ENCODE results near the gene RPP25. TPM values are rescaled to one million over a fixed set of nuclear protein-coding genes. Genes with fewer than 3 reads are reported as not detected.

RPP25 gene
- total RNA-seq, 1 donor from 2014 or later = 11.3 TPM

DNA sequence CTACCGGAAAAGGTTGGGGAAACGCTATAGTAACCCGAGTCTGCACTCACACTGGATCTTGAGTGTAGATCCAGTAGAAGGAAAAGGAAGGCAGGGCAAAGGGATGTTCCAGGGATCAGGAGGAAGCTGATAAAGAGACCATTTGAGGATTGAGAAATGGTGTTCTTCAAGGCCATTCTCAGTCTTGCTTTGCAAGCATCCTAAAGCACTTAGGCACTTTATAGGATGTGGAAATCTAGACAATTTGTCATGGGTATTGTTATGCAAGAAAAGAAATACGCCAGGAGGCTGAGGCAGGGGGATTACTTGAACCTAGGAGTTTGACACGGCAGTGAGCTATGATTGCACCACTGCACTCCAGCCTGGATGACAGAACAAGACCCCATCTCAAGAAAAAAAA is 25.6 kb upstream of the RPP25 start:
- H3K36me3 ChIP-seq = no peaks in the 10 kb centered on the region
- no peaks in the 10 kb centered on the region for H3K9me3 ChIP-seq
- no peak for TF ChIP-seq POLR2A (IDR thresholded peaks at IDR 0.05)
- no peak for TF ChIP-seq POLR2AphosphoS5 (IDR thresholded peaks at IDR 0.05; ENCODE audit: insufficient read depth in 1 of 2, low read depth in 1 of 2)
- TF ChIP-seq, protein P1, sequence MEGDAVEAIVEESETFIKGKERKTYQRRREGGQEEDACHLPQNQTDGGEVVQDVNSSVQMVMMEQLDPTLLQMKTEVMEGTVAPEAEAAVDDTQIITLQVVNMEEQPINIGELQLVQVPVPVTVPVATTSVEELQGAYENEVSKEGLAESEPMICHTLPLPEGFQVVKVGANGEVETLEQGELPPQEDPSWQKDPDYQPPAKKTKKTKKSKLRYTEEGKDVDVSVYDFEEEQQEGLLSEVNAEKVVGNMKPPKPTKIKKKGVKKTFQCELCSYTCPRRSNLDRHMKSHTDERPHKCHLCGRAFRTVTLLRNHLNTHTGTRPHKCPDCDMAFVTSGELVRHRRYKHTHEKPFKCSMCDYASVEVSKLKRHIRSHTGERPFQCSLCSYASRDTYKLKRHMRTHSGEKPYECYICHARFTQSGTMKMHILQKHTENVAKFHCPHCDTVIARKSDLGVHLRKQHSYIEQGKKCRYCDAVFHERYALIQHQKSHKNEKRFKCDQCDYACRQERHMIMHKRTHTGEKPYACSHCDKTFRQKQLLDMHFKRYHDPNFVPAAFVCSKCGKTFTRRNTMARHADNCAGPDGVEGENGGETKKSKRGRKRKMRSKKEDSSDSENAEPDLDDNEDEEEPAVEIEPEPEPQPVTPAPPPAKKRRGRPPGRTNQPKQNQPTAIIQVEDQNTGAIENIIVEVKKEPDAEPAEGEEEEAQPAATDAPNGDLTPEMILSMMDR (IDR thresholded peaks at IDR 0.05) = no peak
- H3K27me3 ChIP-seq = no peaks in the 10 kb centered on the region
- DNase-seq (ENCODE audit: extremely low spot score in 2 of 2) = no peak
- no peaks in the 10 kb centered on the region for H3K4me1 ChIP-seq
- H3K27ac ChIP-seq = no peak overlapping the region
- intact Hi-C loops (cut with DNase I) = no loop called here
- no peak overlapping the region for H3K4me3 ChIP-seq

DNA sequence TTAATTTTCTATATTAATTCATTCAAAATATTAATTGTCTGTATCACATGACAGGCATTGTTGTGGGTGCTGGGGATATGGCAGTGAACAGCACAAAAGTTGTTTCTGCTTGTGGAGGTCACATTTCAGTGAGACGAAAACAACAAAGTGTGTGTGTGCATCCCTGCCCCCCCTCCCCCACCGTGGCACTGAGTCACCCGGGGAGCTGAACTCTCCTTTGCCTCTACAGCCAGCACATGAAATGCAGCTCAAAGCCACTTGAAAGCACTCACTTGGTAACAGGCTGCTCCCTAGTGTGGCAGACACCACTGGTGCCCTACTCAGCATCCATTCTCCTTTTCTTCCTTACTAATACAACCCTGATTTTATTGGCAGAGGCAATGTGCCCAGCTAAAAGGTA is 21.9 kb upstream of the RPP25 start:
- H3K4me1 ChIP-seq = no peaks in the 10 kb centered on the region
- no peaks in the 10 kb centered on the region for H3K36me3 ChIP-seq
- H3K27me3 ChIP-seq = no peaks in the 10 kb centered on the region
- TF ChIP-seq, protein P1 (IDR thresholded peaks at IDR 0.05) = no peak
- no peak for TF ChIP-seq POLR2A (IDR thresholded peaks at IDR 0.05)
- TF ChIP-seq POLR2AphosphoS5 (IDR thresholded peaks at IDR 0.05; ENCODE audit: insufficient read depth in 1 of 2, low read depth in 1 of 2) = no peak
- no peak overlapping the region for H3K27ac ChIP-seq
- intact Hi-C loops (cut with DNase I) = no loop called here
- no peak for DNase-seq (ENCODE audit: extremely low spot score in 2 of 2)
- no peak overlapping the region for H3K4me3 ChIP-seq
- no peaks in the 10 kb centered on the region for H3K9me3 ChIP-seq

DNA sequence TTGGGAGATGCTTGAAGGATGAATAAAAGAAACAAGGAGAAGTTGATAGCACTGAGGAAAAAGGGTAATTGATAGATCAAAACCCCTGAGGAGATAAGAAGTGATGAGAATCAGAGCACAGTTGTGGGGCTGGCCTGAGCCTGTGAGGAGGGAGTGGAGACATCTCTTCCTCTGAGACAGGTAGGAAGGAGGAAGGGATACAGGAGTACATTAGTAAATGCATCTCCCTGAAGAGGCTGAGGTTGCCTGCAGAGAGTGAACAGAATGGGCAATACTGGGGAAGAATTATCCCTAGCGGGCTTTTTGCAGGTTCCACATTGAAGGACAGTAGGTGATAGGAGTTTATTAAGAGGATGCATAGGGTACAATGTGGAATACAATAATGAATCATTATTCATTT is 21.5 kb upstream of the RPP25 start:
- H3K36me3 ChIP-seq = no peaks in the 10 kb centered on the region
- no peaks in the 10 kb centered on the region for H3K27me3 ChIP-seq
- DNase-seq (ENCODE audit: extremely low spot score in 2 of 2) = no peak
- no peak overlapping the region for H3K4me3 ChIP-seq
- H3K27ac ChIP-seq = no peak overlapping the region
- no peak for TF ChIP-seq POLR2AphosphoS5 (IDR thresholded peaks at IDR 0.05; ENCODE audit: insufficient read depth in 1 of 2, low read depth in 1 of 2)
- TF ChIP-seq, protein P1 (IDR thresholded peaks at IDR 0.05) = no peak
- TF ChIP-seq POLR2A (IDR thresholded peaks at IDR 0.05) = no peak
- intact Hi-C loops (cut with DNase I) = no loop called here
- H3K4me1 ChIP-seq = no peaks in the 10 kb centered on the region
- H3K9me3 ChIP-seq = no peaks in the 10 kb centered on the region

DNA sequence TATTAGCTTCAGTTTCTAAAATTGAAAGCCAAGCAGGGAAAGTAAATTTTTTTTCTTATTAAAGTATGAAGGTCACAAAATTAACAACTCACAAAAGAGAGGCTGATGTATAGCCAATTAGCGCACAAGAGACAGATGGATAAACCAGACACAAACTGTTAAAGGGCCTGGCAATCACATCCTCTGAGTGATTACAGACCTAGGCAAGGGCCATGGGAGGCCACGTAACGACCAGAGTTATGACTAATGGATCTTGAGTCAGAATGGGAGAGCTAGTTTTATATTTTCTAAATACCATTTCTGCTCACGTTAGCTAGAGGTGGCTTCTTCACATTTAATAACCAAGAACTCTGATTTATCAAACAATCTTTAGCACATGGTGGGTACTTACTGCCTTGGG is 21.0 kb upstream of the RPP25 start:
- no peaks in the 10 kb centered on the region for H3K9me3 ChIP-seq

DNA sequence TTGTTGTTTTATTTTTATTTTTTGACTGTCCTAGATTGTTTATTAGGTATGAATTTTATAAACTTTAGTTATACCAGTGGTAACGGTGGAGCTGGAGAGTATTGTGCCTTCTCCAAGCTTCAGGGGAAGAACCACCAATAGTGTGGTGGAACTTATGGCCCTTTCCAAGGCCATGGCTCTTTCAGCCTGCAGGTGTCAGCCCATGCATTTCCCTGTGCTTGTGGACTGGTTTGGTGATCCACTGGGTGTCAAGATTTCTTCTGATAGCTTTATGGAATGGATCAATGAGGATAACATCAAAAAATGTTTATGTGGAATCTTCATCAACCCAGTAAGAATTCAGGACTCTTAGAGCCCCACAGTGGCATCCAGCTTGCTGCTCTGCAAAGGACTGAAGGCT is 19.6 kb upstream of the RPP25 start:
- TF ChIP-seq, protein P1 (IDR thresholded peaks at IDR 0.05) = no peak
- TF ChIP-seq POLR2A (IDR thresholded peaks at IDR 0.05) (no peak), POLR2AphosphoS5 (IDR thresholded peaks at IDR 0.05; ENCODE audit: insufficient read depth in 1 of 2, low read depth in 1 of 2) (no peak)
- Histone ChIP-seq H3K4me3 (no peak overlapping the region), H3K9me3 (no peaks in the 10 kb centered on the region), H3K27me3 (no peaks in the 10 kb centered on the region), H3K4me1 (no peaks in the 10 kb centered on the region), H3K36me3 (no peaks in the 10 kb centered on the region), H3K27ac (no peak overlapping the region)
- intact Hi-C loops (cut with DNase I) = no loop called here
- no peak for DNase-seq (ENCODE audit: extremely low spot score in 2 of 2)

More for the DNA sequence above, 21.0 kb upstream of the RPP25 start:
- Histone ChIP-seq H3K36me3 (no peaks in the 10 kb centered on the region), H3K4me1 (no peaks in the 10 kb centered on the region), H3K27me3 (no peaks in the 10 kb centered on the region), H3K4me3 (no peak overlapping the region), H3K27ac (no peak overlapping the region)
- DNase-seq (ENCODE audit: extremely low spot score in 2 of 2) = no peak
- no peak for TF ChIP-seq POLR2A (IDR thresholded peaks at IDR 0.05)
- TF ChIP-seq POLR2AphosphoS5 (IDR thresholded peaks at IDR 0.05; ENCODE audit: insufficient read depth in 1 of 2, low read depth in 1 of 2) = no peak
- TF ChIP-seq, protein P1 (IDR thresholded peaks at IDR 0.05) = no peak
- intact Hi-C loops (cut with DNase I) = no loop called here
